Upper lobe of right lung (tissue), 1 donor: ENCODE data around the gene SLC25A11. TPM values are rescaled to one million over a fixed set of nuclear protein-coding genes. Genes with fewer than 3 reads are reported as not detected.

ENCODE experiments used
- ATAC-seq: fragments of 200-7000 bp; cut with Tn5 transposase; one replicate; pipeline ENCODE4 v1.9.1; 2020; ENCODE audit warnings: mild to moderate bottlenecking, moderate library complexity
- DNase-seq: peaks from one replicate; pipeline ENCODE4 v3.0.0-alpha.2; 2020
- H3K27ac ChIP-seq: fragments of 200-600 bp; one replicate; pipeline ENCODE4 v1.8.0; 2022
- H3K27me3 ChIP-seq: fragments of 200-600 bp; one replicate; pipeline ENCODE4 v1.8.0; 2022; ENCODE audit warnings: mild to moderate bottlenecking
- H3K36me3 ChIP-seq: fragments of 200-600 bp; one replicate; pipeline ENCODE4 v1.8.0; 2022
- H3K4me1 ChIP-seq: fragments of 200-600 bp; one replicate; pipeline ENCODE4 v1.8.0; 2022
- H3K4me3 ChIP-seq: fragments of 200-600 bp; one replicate; pipeline ENCODE4 v1.8.0; 2022; ENCODE audit warnings: mild to moderate bottlenecking
- H3K9me3 ChIP-seq: fragments of 200-600 bp; one replicate; pipeline ENCODE4 v1.8.0; 2022
- CTCF ChIP-seq: fragments of 200-600 bp; IDR thresholded peaks from one replicate; pipeline ENCODE4 v1.8.0; 2022; ENCODE audit warnings: antibody characterized with exemption
- intact Hi-C: fragments of 100-400 bp; cut with DNase I; formaldehyde crosslinking; loops from one replicate; pipeline ENCODE4 v1.11.0; 2022
- total RNA-seq: library from RNA; stranded (reverse); fragmentation: NEBNext Ultra II Directional; extraction: Animal tissue kit (Norgen Biotek cat#: 25700); gene quantifications from one replicate; pipeline ENCODE4 v1.2.1, GENCODE V29; 2021
- donor health status: DM: no; HTN: yes; CAD: no; lungs with severe emphysema.

SLC25A11 gene
- total RNA-seq, 1 donor from 2014 or later: 55.0 TPM

- no peaks in the 10 kb centered on the region for H3K27me3 ChIP-seq
- no peaks in the 10 kb centered on the region for H3K9me3 ChIP-seq
- peak overlapping the region; percentile 99 for H3K4me3 ChIP-seq
- H3K36me3 ChIP-seq: peaks cover 49% of the 10 kb centered on the region
- peak overlapping the region; percentile 97 for H3K27ac ChIP-seq
- no peak for DNase-seq
- no peak for TF ChIP-seq CTCF
- no peak for ATAC-seq
- intact Hi-C loops: no loop called here
- peaks cover 66% of the 10 kb centered on the region for H3K4me1 ChIP-seq
Observed at GRCh38 chr17:4945944-4946280, 6.1 kb upstream of the SLC25A11 start.

GRCh38 chr17:4945176-4945943 lies 5.5 kb upstream of the SLC25A11 start:
- Histone ChIP-seq H3K4me3 (peak overlapping the region; percentile 99), H3K36me3 (peaks cover 49% of the 10 kb centered on the region), H3K27ac (peak overlapping the region; percentile 97), H3K4me1 (peaks cover 63% of the 10 kb centered on the region), H3K9me3 (no peaks in the 10 kb centered on the region), H3K27me3 (no peaks in the 10 kb centered on the region)
- intact Hi-C loops: no loop called here
- DNase-seq (peak; percentile 75), ATAC-seq (peak; percentile 5)
- no peak for TF ChIP-seq CTCF

GRCh38 chr17:4944554-4945175 lies 4.8 kb upstream of the SLC25A11 start:
- no peak for TF ChIP-seq CTCF
- Histone ChIP-seq H3K9me3 (no peaks in the 10 kb centered on the region), H3K27ac (peak overlapping the region; percentile 97), H3K4me3 (peak overlapping the region; percentile 25), H3K27me3 (no peaks in the 10 kb centered on the region), H3K4me1 (peaks cover 60% of the 10 kb centered on the region), H3K36me3 (peaks cover 49% of the 10 kb centered on the region)
- intact Hi-C loops: no loop called here
- no peak for DNase-seq
- no peak for ATAC-seq

GRCh38 chr17:4944163-4944553 lies 4.3 kb upstream of the SLC25A11 start:
- intact Hi-C loops: no loop called here
- no peak for TF ChIP-seq CTCF
- peaks cover 49% of the 10 kb centered on the region for H3K36me3 ChIP-seq

GRCh38 chr17:4942760-4943508 lies 3.1 kb upstream of the SLC25A11 start:
- H3K4me1 ChIP-seq: peaks cover 70% of the 10 kb centered on the region
- H3K27ac ChIP-seq: no peak overlapping the region
- H3K9me3 ChIP-seq: no peaks in the 10 kb centered on the region
- ATAC-seq: no peak
- peaks cover 53% of the 10 kb centered on the region for H3K36me3 ChIP-seq
- DNase-seq: no peak
- TF ChIP-seq CTCF: no peak
- H3K27me3 ChIP-seq: no peaks in the 10 kb centered on the region
- intact Hi-C loops: no loop called here
- H3K4me3 ChIP-seq: no peak overlapping the region

More at GRCh38 chr17:4944163-4944553, 4.3 kb upstream of the SLC25A11 start:
- H3K27me3 ChIP-seq: no peaks in the 10 kb centered on the region
- H3K27ac ChIP-seq: peak overlapping the region; percentile 97
- DNase-seq: no peak
- peaks cover 60% of the 10 kb centered on the region for H3K4me1 ChIP-seq
- H3K4me3 ChIP-seq: peak overlapping the region; percentile 25
- H3K9me3 ChIP-seq: no peaks in the 10 kb centered on the region
- ATAC-seq: no peak
